ENCODE measurements around the gene DDIAS. TPM values are rescaled to one million over a fixed set of nuclear protein-coding genes. Genes with fewer than 3 reads are reported as not detected.
"Not testable (repeated sequence)": the region's sequence is repeated elsewhere in the genome, so short reads cannot be mapped to it uniquely, and the experiment has no call there.

The DDIAS gene, protein sequence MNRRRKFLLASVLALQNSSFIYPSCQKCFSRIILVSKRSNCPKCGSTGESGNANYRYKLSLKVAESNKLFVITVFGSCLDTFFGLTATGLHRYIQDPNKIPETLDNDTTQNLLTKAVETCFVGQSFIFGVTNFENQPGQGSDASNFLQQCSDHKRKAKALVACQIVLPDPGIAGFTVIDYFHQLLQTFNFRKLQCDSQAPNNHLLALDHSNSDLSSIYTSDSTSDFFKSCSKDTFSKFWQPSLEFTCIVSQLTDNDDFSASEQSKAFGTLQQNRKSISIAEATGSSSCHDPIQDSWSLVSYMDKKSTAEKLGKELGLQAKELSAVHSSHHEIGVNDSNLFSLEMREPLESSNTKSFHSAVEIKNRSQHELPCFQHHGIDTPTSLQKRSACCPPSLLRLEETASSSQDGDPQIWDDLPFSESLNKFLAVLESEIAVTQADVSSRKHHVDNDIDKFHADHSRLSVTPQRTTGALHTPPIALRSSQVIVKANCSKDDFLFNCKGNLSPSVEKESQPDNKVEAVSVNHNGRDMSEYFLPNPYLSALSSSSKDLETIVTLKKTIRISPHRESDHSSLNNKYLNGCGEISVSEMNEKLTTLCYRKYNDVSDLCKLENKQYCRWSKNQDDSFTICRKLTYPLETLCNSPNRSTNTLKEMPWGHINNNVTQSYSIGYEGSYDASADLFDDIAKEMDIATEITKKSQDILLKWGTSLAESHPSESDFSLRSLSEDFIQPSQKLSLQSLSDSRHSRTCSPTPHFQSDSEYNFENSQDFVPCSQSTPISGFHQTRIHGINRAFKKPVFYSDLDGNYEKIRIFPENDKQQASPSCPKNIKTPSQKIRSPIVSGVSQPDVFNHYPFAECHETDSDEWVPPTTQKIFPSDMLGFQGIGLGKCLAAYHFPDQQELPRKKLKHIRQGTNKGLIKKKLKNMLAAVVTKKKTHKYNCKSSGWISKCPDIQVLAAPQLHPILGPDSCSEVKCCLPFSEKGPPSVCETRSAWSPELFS
- 4.7 TPM for polyA plus RNA-seq (2013, experiment 1 of 2; ENCODE audit: insufficient read length)
- 5.2 TPM for polyA plus RNA-seq (2013, experiment 2 of 2; ENCODE audit: insufficient read length)

GRCh38 chr11:82901165-82901921 is at the start of gene DDIAS:
DDIAS (plus strand) TSS chr11:82901736; CDS start chr11:82914739, 13,003 bp downstream.
- peak; percentile 96 for DNase-seq

GRCh38 chr11:82854242-82854641 is 47.3 kb upstream of the DDIAS start:
- DNase-seq, result no peak

- not testable (repeated sequence) for DNase-seq
Observed at GRCh38 chr11:82854916-82855315, 46.6 kb upstream of the DDIAS start.

DNA sequence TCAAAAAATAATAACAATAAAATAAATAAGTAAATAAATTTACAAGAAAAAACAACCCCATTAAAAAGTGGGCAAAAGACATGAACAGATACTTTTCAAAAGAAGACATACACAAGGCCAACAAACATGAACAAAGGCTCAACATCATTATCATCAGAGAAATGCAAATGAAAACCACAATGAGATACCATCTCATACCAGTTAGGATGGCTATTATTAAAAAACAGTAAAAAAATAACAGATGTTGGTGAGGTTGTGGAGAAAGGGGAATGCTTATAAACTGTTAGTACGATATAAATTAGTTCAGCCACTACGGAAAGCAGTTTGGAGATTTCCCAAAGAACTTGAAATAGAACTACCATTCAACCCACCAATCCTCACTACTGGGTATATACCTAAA is 45.9 kb upstream of the DDIAS start:
- no peak for DNase-seq

- DNase-seq, result no peak
Observed at GRCh38 chr11:82857145-82857544, 44.4 kb upstream of the DDIAS start.

DNA sequence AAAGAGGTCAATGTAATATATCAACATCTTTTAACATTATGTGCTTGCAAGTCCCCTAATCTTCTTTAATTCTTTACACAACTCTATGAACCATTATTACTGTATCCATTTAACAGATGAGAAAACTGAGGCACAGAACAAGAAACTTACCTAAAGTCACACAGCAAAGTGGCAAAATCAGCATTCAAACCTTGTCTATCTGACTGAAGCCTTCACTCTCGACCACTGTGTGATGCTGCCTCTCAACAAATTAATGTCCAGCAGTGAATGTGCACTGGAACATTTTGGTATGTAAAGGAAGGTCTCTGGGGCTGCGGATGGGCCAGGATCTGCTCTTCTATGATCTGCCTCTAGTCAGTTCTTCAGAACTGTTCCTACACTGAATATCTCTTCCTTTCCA is 43.4 kb upstream of the DDIAS start:
- no peak for DNase-seq

- DNase-seq, result peak; percentile 76
Observed at GRCh38 chr11:82858556-82859091, 42.9 kb upstream of the DDIAS start.

DNA sequence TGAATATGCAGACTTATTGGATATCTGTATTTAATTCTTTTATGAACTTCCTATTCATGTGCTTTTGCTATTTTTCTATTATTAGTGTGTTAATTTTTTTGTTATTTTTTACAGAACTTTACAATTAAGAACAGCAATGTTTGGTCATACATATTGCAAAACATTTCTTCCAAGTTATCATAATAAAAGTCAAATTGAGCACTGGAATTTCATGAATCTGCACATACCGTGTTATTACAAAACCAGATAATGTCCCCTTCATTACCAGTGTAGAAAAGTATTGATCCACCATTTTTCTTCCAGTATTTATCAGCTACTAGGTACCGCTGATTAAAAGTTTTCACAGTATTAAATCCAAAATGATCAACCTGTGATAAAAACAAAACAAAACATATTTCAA is 41.8 kb upstream of the DDIAS start:
- no peak for DNase-seq

DNA sequence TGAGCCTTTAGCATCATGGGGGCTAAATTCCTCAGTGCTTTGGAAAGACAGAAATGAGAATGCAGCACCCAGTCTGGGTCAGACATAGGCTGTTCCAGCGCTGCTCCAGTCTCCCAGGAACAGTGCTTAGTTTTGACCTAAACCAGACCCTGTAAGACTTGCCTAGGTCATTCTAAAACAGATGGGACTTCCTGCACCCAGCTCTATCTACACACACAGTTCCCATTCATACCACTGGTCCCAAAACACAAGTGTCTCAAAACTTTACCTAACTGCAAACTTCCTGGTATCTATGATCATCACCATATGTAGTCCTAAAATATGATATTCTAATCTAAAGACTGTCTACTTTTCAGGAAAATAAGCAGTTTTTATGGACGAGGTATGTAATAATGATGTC is 39.2 kb upstream of the DDIAS start:
- no peak for DNase-seq

DNA sequence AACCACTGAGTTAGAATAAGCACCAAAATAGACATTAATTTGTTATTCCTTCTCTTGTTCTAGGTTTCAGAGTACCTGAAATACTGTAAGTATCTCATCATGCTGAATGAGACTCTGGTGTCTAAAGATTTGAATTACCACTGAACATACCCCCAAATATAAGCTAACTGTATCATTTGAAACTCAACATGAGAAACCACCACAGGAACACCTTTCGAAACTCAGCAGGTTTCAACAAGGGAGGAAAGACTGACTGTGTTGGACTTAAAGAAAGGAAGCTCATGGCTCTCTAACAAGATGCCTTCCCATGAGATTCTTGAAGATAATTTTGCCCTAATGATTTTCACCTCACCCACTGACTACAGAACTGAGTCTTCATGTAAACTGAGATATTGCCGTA is 38.3 kb upstream of the DDIAS start:
- no peak for DNase-seq

GRCh38 chr11:82864268-82864667 is 37.3 kb upstream of the DDIAS start:
- peak; percentile 23 for DNase-seq

DNA sequence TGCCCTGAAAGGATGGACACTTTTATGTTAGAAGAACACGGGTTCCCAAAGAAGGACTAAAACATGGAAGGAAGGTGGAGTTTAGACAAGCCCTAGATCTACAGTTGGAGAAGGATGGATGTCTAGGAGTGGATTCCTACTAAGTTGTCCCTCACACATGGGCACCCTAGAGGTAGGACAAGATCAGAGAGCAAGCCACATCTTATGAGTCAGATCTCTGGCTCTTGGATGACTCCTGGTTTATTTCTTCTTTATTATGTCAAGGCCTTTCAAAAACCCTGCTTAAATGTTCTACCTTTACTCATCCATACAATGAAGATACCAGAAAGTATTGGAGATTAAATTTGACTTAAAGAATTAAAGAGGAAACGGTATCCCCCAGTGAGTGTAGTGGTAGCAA is 35.7 kb upstream of the DDIAS start:
- DNase-seq, result no peak

DNA sequence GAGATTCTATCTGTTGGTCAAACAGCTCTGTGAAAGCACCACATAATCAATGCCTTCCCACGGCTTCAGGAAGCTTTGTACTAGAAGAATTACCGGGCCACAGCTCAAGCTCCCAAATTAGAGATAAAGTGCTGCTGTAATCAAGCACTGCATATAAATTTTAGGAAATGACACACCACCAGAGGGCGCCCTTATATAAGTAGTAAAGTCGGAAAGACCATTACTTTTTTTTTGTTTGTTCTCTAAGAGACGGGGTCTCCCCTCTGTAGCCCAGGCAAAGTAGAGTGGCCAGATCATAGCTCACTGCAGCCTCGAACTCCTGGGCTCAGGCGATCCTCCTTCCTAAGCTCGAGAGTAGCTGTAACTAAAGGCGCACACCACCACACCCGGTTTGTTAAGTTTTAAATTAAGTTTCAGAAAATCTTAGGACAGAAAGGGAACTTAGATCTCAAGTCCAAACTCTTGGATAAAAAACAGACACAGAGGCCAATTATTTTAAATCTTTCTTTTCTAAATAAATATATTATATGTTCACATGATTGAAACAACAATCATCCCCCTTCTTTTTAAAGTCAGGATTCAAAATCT is 33.9 kb upstream of the DDIAS start:
- DNase-seq, result peak; percentile 70

GRCh38 chr11:82869657-82870056 is 31.9 kb upstream of the DDIAS start:
- DNase-seq, result no peak

DNA sequence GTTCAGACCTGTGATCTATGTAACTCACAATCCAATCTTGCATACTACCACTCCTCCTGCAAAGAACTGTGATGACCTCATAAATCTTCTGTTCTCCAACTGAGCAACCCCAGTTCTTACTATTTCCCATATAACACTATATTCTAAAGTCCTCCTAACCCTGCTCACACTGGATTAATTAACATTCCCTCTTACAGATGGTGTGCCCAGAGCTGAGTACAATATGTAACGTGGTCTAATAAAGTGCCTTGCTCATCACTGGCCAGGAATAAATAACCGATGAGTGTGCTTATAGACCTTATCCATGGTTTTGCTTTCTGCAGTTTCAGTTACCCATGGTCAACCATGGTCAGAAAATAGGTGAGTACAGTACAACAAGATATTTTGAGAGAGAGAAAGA is 29.9 kb upstream of the DDIAS start:
- DNase-seq, result peak; percentile 56

- no peak for DNase-seq
Observed at GRCh38 chr11:82872377-82873150, 29.0 kb upstream of the DDIAS start.

DNA sequence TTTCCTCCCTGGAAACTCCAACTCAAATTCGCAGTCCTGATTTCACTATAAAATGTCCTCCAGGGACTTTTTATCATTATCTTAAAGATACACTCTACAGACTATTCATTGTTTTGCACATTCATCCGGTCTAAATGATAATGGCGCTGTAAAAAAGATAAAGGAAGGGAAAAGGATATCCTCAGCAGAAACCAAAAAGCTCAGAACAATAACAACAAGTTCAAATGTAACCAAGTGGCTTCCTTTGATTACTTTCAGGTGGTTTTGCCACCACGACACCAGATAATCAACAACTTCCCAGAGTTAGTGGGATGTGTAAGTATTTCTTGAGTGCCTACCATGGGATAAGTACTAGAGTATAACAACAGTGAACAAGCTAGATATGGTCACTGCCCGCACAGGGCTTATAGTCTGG is 27.6 kb upstream of the DDIAS start:
- DNase-seq, result no peak

DNA sequence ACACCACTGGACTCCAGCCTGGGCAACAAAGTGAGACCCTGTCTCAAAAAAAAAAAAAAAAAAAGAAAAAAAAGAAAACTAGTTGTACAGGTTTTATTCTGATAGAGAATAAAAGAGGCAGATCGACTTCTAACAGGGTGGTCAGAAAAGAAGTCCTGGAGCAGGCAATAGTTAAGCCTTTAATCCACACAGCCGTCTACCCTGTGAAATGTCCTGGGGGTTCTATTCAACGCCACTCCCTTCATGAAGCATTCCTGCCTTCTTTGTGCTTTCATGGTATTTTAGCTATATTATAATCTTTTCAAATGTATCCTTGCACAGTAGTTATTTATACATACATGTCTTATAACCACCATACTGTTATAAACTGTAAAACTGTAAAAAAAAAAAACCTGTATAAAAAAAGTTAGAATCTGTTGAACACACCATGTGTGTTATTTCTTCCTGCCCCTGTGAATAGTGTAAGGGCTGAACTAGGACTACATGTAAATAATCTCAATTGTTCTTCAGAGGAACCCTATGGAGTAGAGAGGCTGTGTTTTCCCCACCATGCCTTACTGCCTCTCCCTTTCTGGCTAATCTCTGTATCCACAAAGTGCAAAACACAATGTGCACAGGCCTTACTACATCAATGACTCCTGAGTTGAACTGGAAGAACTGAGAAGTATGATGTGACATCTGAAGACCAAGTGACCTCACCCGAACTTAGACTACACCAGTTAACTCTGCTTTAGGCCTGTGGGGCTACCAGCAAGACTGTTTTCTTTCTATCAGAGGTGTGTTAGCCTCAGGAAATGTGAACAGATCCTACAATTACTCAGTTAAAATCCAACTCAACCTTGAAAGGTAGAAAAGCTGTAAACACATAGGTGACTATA is 26.7 kb upstream of the DDIAS start:
- no peak for DNase-seq

- no peak for DNase-seq
Observed at GRCh38 chr11:82883853-82884252, 17.7 kb upstream of the DDIAS start.

Measured in fibroblast of skin of abdomen (primary cell).